Measurements from ENCODE around the gene SPTB. TPM values are rescaled to one million over a fixed set of nuclear protein-coding genes. Genes with fewer than 3 reads are reported as not detected.

Gene SPTB
- total and polyA plus RNA-seq, 2 experiments from 2014 or later, result 1.1 to 1.7 TPM

- no peaks in the 10 kb centered on the region for H4K20me1 ChIP-seq (ENCODE audit: insufficient read depth, poor library complexity, severe bottlenecking)
- H3K4me2 ChIP-seq, result no peak overlapping the region
- H3K4me1 ChIP-seq (ENCODE audit: insufficient read depth), result no peaks in the 10 kb centered on the region
- H3K79me2 ChIP-seq, result no peaks in the 10 kb centered on the region
- H3K36me3 ChIP-seq (replicated peaks; ENCODE audit: insufficient read depth, low read depth), result no peaks in the 10 kb centered on the region
- TF ChIP-seq EZH2phosphoT487 (IDR thresholded peaks at IDR 0.05; ENCODE audit: low read depth, severe bottlenecking, unreplicated experiment), result no peak
- TF ChIP-seq EZH2 (IDR thresholded peaks at IDR 0.05; ENCODE audit: borderline replicate concordance), result no peak
- no peak for TF ChIP-seq CTCF (IDR thresholded peaks at IDR 0.05; ENCODE audit: poor library complexity)
- no peak overlapping the region for H3K27ac ChIP-seq
- no peaks in the 10 kb centered on the region for H3K27me3 ChIP-seq
- no peak for DNase-seq (ENCODE audit: low spot score)
- H3K4me3 ChIP-seq, result no peak overlapping the region
- no peaks in the 10 kb centered on the region for H3K9me2 ChIP-seq (replicated peaks; ENCODE audit: insufficient read depth)
- WGBS (ENCODE audit: low lambda C conversion rate, missing lambda C conversion rate), result 87% methylated on average over 5 of the region's 5 CpGs
- no peaks in the 10 kb centered on the region for H3K9me3 ChIP-seq (ENCODE audit: low read depth)
- no peak overlapping the region for H2AFZ ChIP-seq
Measured at GRCh38 chr14:64835431-64835830, 44.3 kb downstream of the SPTB start.

- DNase-seq (ENCODE audit: low spot score), result no peak
- WGBS (ENCODE audit: low lambda C conversion rate, missing lambda C conversion rate), result 88% methylated on average over 3 of the region's 3 CpGs
- no peaks in the 10 kb centered on the region for H3K9me2 ChIP-seq (replicated peaks; ENCODE audit: insufficient read depth)
- TF ChIP-seq EZH2phosphoT487 (IDR thresholded peaks at IDR 0.05; ENCODE audit: low read depth, severe bottlenecking, unreplicated experiment), result no peak
- no peak for TF ChIP-seq EZH2 (IDR thresholded peaks at IDR 0.05; ENCODE audit: borderline replicate concordance)
- TF ChIP-seq CTCF (IDR thresholded peaks at IDR 0.05; ENCODE audit: poor library complexity), result no peak
- no peak overlapping the region for H2AFZ ChIP-seq
- no peaks in the 10 kb centered on the region for H3K79me2 ChIP-seq
- no peaks in the 10 kb centered on the region for H4K20me1 ChIP-seq (ENCODE audit: insufficient read depth, poor library complexity, severe bottlenecking)
- H3K27me3 ChIP-seq, result no peaks in the 10 kb centered on the region
- H3K36me3 ChIP-seq (replicated peaks; ENCODE audit: insufficient read depth, low read depth), result no peaks in the 10 kb centered on the region
- no peak overlapping the region for H3K4me3 ChIP-seq
- no peaks in the 10 kb centered on the region for H3K4me1 ChIP-seq (ENCODE audit: insufficient read depth)
- no peak overlapping the region for H3K27ac ChIP-seq
- no peak overlapping the region for H3K4me2 ChIP-seq
- H3K9me3 ChIP-seq (ENCODE audit: low read depth), result no peaks in the 10 kb centered on the region
Measured at GRCh38 chr14:64834965-64835364, 44.7 kb downstream of the SPTB start.

- Histone ChIP-seq H3K4me3 (no peak overlapping the region), H3K4me2 (no peak overlapping the region), H3K27me3 (no peaks in the 10 kb centered on the region), H3K27ac (no peak overlapping the region), H3K36me3 (replicated peaks; ENCODE audit: insufficient read depth, low read depth) (no peaks in the 10 kb centered on the region), H3K9me2 (replicated peaks; ENCODE audit: insufficient read depth) (no peaks in the 10 kb centered on the region), H3K9me3 (ENCODE audit: low read depth) (no peaks in the 10 kb centered on the region), H2AFZ (no peak overlapping the region), H3K79me2 (no peaks in the 10 kb centered on the region), H3K4me1 (ENCODE audit: insufficient read depth) (no peaks in the 10 kb centered on the region), H4K20me1 (ENCODE audit: insufficient read depth, poor library complexity, severe bottlenecking) (no peaks in the 10 kb centered on the region)
- DNase-seq (ENCODE audit: low spot score), result no peak
- 74% methylated on average over 5 of the region's 5 CpGs for WGBS (ENCODE audit: low lambda C conversion rate, missing lambda C conversion rate)
- TF ChIP-seq EZH2 (IDR thresholded peaks at IDR 0.05; ENCODE audit: borderline replicate concordance) (no peak), EZH2phosphoT487 (IDR thresholded peaks at IDR 0.05; ENCODE audit: low read depth, severe bottlenecking, unreplicated experiment) (no peak), CTCF (IDR thresholded peaks at IDR 0.05; ENCODE audit: poor library complexity) (no peak)
Measured at GRCh38 chr14:64831419-64831818, 48.3 kb downstream of the SPTB start.

- Histone ChIP-seq H3K4me2 (no peak overlapping the region), H3K4me1 (ENCODE audit: insufficient read depth) (peaks cover under 1% of the 10 kb centered on the region), H3K4me3 (no peak overlapping the region), H3K9me3 (ENCODE audit: low read depth) (no peaks in the 10 kb centered on the region), H3K36me3 (replicated peaks; ENCODE audit: insufficient read depth, low read depth) (no peaks in the 10 kb centered on the region), H2AFZ (no peak overlapping the region), H3K27ac (no peak overlapping the region), H3K79me2 (no peaks in the 10 kb centered on the region), H3K9me2 (replicated peaks; ENCODE audit: insufficient read depth) (no peaks in the 10 kb centered on the region), H3K27me3 (no peaks in the 10 kb centered on the region), H4K20me1 (ENCODE audit: insufficient read depth, poor library complexity, severe bottlenecking) (no peaks in the 10 kb centered on the region)
- TF ChIP-seq EZH2 (IDR thresholded peaks at IDR 0.05; ENCODE audit: borderline replicate concordance), result no peak
- TF ChIP-seq CTCF (IDR thresholded peaks at IDR 0.05; ENCODE audit: poor library complexity), result no peak
- no peak for TF ChIP-seq EZH2phosphoT487 (IDR thresholded peaks at IDR 0.05; ENCODE audit: low read depth, severe bottlenecking, unreplicated experiment)
- 100% methylated on average over 1 of the region's 1 CpG for WGBS (ENCODE audit: low lambda C conversion rate, missing lambda C conversion rate)
- no peak for DNase-seq (ENCODE audit: low spot score)
Measured at GRCh38 chr14:64830961-64831360, 48.7 kb downstream of the SPTB start.

All from hepatocyte (in vitro differentiated cells).